GM23338 (cell line): ENCODE results near the gene EHD1. TPM values are rescaled to one million over a fixed set of nuclear protein-coding genes. Genes with fewer than 3 reads are reported as not detected.

Source experiments
- ATAC-seq: fragments of 200-7000 bp; cut with Tn5 transposase; 3 replicates; pipeline ENCODE4 v1.9.1; 2020
- DNase-seq: peaks from one replicate; pipeline ENCODE4 v3.0.0-alpha.2; 2015; ENCODE audit warnings: low spot score
- H2AFZ ChIP-seq: fragments of 200-600 bp; sonication (generic); 2 replicates; pipeline ENCODE4 v1.8.0; 2016; ENCODE audit warnings: antibody characterized with exemption, mild to moderate bottlenecking, moderate library complexity
- H3F3A ChIP-seq: fragments of 200-600 bp; sonication (generic); replicated peaks from 2 replicates; pipeline ENCODE4 v1.8.0; 2017; ENCODE audit warnings: antibody characterized with exemption, mixed run types, low read depth
- H3K27ac ChIP-seq: fragments of 200-600 bp; sonication (generic); 2 replicates; pipeline ENCODE4 v1.6.1; 2016; ENCODE audit warnings: low read depth
- H3K27me3 ChIP-seq: fragments of 200-600 bp; sonication (generic); 2 replicates; pipeline ENCODE4 v1.8.0; 2016; ENCODE audit warnings: mild to moderate bottlenecking, mixed run types, moderate library complexity; ENCODE audit not compliant: insufficient read depth
- H3K36me3 ChIP-seq: fragments of 200-600 bp; sonication (generic); 2 replicates; pipeline ENCODE4 v1.8.0; 2016; ENCODE audit warnings: mild to moderate bottlenecking; ENCODE audit not compliant: insufficient read depth
- H3K4me1 ChIP-seq: fragments of 200-600 bp; sonication (generic); 2 replicates; pipeline ENCODE4 v1.8.0; 2016; ENCODE audit warnings: mild to moderate bottlenecking, moderate library complexity; ENCODE audit not compliant: insufficient read depth
- H3K4me2 ChIP-seq: fragments of 200-600 bp; sonication (generic); 2 replicates; pipeline ENCODE4 v1.7.1; 2017; ENCODE audit warnings: mixed run types
- H3K4me3 ChIP-seq: fragments of 200-600 bp; sonication (generic); 2 replicates; pipeline ENCODE4 v1.6.1; 2016; ENCODE audit warnings: mixed run types
- H3K79me2 ChIP-seq: fragments of 200-600 bp; sonication (generic); replicated peaks from 2 replicates; pipeline ENCODE4 v1.8.0; 2017; ENCODE audit warnings: mild to moderate bottlenecking; ENCODE audit not compliant: insufficient read depth
- H3K9me2 ChIP-seq: fragments of 200-600 bp; sonication (generic); 2 replicates; pipeline ENCODE4 v1.8.0; 2017; ENCODE audit not compliant: insufficient read depth
- H4K20me1 ChIP-seq: fragments of 200-600 bp; sonication (generic); replicated peaks from 2 replicates; pipeline ENCODE4 v1.8.0; 2017; ENCODE audit warnings: mild to moderate bottlenecking; ENCODE audit not compliant: insufficient read depth
- H3K27ac Mint-ChIP-seq: 2 replicates; pipeline ENCODE4 v1.8.0; 2020; ENCODE audit warnings: inconsistent platforms, mild to moderate bottlenecking, moderate library complexity, mixed read lengths
- H3K27me3 Mint-ChIP-seq: 3 replicates; pipeline ENCODE4 v1.8.0; 2022; ENCODE audit warnings: low read depth, mild to moderate bottlenecking, moderate library complexity, mixed read lengths, inconsistent platforms; ENCODE audit not compliant: insufficient read depth, poor library complexity
- H3K36me3 Mint-ChIP-seq: 3 replicates; pipeline ENCODE4 v1.8.0; 2021; ENCODE audit warnings: low read depth, mild to moderate bottlenecking, inconsistent platforms, moderate library complexity, mixed read lengths
- H3K4me1 Mint-ChIP-seq: 3 replicates; pipeline ENCODE4 v1.8.0; 2020; ENCODE audit warnings: mild to moderate bottlenecking, inconsistent platforms, mixed read lengths
- H3K4me3 Mint-ChIP-seq: 3 replicates; pipeline ENCODE4 v1.8.0; 2021; ENCODE audit warnings: moderate library complexity, mild to moderate bottlenecking, inconsistent platforms, mixed read lengths
- H3K9me3 Mint-ChIP-seq: 3 replicates; pipeline ENCODE4 v1.8.0; 2020; ENCODE audit warnings: moderate library complexity, mild to moderate bottlenecking, inconsistent platforms, mixed read lengths
- CREB1 ChIP-seq: fragments of 250-450 bp; sonication (Bioruptor Pico); IDR thresholded peaks from 2 replicates; pipeline ENCODE4 v1.5.0; 2020; ENCODE audit warnings: low read depth, mild to moderate bottlenecking, moderate library complexity
- CTCF ChIP-seq, 2 experiments: fragments of 200-600 bp in 1 of 2; sonication (generic) in 1 of 2; conservative IDR thresholded peaks; 2 replicates each; pipeline versions ENCODE4 v1.5.1 to v1.6.1; 2016 to 2017; ENCODE audit warnings: antibody characterized with exemption in 2 of 2, low read depth in 2 of 2, mild to moderate bottlenecking in 2 of 2, moderate library complexity in 1 of 2
- EZH2 ChIP-seq: fragments of 200-600 bp; sonication (generic); IDR thresholded peaks from one replicate; pipeline ENCODE4 v1.8.0; 2017; ENCODE audit warnings: antibody characterized with exemption, mild to moderate bottlenecking, low read depth; ENCODE audit not compliant: unreplicated experiment
- EZH2phosphoT487 ChIP-seq: fragments of 200-600 bp; sonication (generic); IDR thresholded peaks from one replicate; pipeline ENCODE4 v1.8.1; 2018; ENCODE audit warnings: antibody characterized with exemption; ENCODE audit not compliant: unreplicated experiment
- JUNB ChIP-seq: IDR thresholded peaks from one replicate; pipeline ENCODE4 v1.6.1; 2016; ENCODE audit warnings: antibody characterized with exemption; ENCODE audit not compliant: unreplicated experiment
- NANOG ChIP-seq: IDR thresholded peaks from 2 replicates; pipeline ENCODE4 v1.6.1; 2016; ENCODE audit warnings: antibody characterized with exemption, borderline replicate concordance
- STAT1 ChIP-seq: IDR thresholded peaks from one replicate; pipeline ENCODE4 v1.6.1; 2016; ENCODE audit warnings: antibody characterized with exemption; ENCODE audit not compliant: unreplicated experiment
- ZNF114 ChIP-seq: fragments of 250-450 bp; sonication (Bioruptor Pico); IDR thresholded peaks from 2 replicates; pipeline ENCODE4 v1.5.0; 2020; ENCODE audit warnings: mild to moderate bottlenecking, moderate library complexity
- ZNF331 ChIP-seq: fragments of 250-450 bp; sonication (Bioruptor Pico); IDR thresholded peaks from 2 replicates; pipeline ENCODE4 v1.5.0; 2020; ENCODE audit warnings: low read depth, mild to moderate bottlenecking, moderate library complexity
- polyA plus RNA-seq: library from polyadenylated mRNA; unstranded; fragments of >200 nt; fragmentation: Nextera tagmentation; extraction: Ambion mirVana; gene quantifications from 2 replicates; pipeline ENCODE4 v1.2.1, GENCODE V29; 2016
- total RNA-seq: library from RNA; depleted of rRNA; stranded (reverse); fragments of >200 nt; shearing (Covaris generic); gene quantifications from 2 replicates; pipeline ENCODE4 v1.2.3, GENCODE V29; 2014
- TF ChIP-seq, protein P1 (sequence below): IDR thresholded peaks from 2 replicates; pipeline ENCODE4 v1.6.1; 2016; ENCODE audit warnings: antibody characterized with exemption
- TF ChIP-seq, protein P2 (sequence below): IDR thresholded peaks from one replicate; pipeline ENCODE4 v1.6.1; 2018; ENCODE audit warnings: antibody characterized with exemption; ENCODE audit not compliant: unreplicated experiment

EHD1 gene
- total and polyA plus RNA-seq, 2 experiments from 2014 or later: 16.7 to 69.7 TPM

GRCh38 chr11:64915376-64915887 lies 37.0 kb upstream of the EHD1 start (continued):
- TF ChIP-seq, protein P1, sequence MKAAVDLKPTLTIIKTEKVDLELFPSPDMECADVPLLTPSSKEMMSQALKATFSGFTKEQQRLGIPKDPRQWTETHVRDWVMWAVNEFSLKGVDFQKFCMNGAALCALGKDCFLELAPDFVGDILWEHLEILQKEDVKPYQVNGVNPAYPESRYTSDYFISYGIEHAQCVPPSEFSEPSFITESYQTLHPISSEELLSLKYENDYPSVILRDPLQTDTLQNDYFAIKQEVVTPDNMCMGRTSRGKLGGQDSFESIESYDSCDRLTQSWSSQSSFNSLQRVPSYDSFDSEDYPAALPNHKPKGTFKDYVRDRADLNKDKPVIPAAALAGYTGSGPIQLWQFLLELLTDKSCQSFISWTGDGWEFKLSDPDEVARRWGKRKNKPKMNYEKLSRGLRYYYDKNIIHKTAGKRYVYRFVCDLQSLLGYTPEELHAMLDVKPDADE: no peak

DNA sequence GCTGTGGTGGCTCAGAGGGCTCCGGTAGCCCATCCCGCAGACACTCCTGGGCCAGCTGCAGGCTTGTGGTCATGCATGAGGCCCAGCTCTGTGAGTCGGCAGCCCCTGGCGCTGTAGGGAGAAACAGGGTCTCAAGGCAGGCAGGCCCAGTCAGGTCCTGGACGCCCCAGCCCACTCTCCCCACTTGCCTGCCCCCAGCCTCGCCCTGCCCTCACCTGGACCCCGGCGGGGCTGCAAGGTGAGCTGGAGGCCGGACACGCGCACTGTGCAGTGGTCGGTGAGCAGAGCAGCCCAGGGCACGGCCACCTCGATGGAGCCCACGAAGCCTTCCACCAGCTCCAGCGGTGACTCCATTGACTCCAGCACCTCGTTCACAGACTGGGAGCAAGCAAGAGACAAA lies 35.7 kb upstream of the EHD1 start:
- Histone ChIP-seq H3K27ac (no peak overlapping the region), H3K4me3 (no peak overlapping the region), H3K9me2 (no peaks in the 10 kb centered on the region), H3K4me2 (no peak overlapping the region), H3F3A (no peaks in the 10 kb centered on the region), H3K79me2 (no peaks in the 10 kb centered on the region; the same call in 1 of the 2 replicates), H3K27me3 (no peaks in the 10 kb centered on the region), H4K20me1 (no peaks in the 10 kb centered on the region), H3K36me3 (no peaks in the 10 kb centered on the region), H2AFZ (no peak overlapping the region), H3K4me1 (peaks cover 8% of the 10 kb centered on the region)
- Mint-ChIP-seq H3K27me3 (peaks cover 7% of the 10 kb centered on the region), H3K36me3 (peaks cover 6% of the 10 kb centered on the region), H3K4me1 (peaks cover 17% of the 10 kb centered on the region), H3K27ac (no peak overlapping the region; the same call in 1 of the 2 replicates), H3K4me3 (no peak overlapping the region), H3K9me3 (no peaks in the 10 kb centered on the region)
- no peak for TF ChIP-seq EZH2phosphoT487
- no peak for TF ChIP-seq JUNB
- TF ChIP-seq, protein P2, sequence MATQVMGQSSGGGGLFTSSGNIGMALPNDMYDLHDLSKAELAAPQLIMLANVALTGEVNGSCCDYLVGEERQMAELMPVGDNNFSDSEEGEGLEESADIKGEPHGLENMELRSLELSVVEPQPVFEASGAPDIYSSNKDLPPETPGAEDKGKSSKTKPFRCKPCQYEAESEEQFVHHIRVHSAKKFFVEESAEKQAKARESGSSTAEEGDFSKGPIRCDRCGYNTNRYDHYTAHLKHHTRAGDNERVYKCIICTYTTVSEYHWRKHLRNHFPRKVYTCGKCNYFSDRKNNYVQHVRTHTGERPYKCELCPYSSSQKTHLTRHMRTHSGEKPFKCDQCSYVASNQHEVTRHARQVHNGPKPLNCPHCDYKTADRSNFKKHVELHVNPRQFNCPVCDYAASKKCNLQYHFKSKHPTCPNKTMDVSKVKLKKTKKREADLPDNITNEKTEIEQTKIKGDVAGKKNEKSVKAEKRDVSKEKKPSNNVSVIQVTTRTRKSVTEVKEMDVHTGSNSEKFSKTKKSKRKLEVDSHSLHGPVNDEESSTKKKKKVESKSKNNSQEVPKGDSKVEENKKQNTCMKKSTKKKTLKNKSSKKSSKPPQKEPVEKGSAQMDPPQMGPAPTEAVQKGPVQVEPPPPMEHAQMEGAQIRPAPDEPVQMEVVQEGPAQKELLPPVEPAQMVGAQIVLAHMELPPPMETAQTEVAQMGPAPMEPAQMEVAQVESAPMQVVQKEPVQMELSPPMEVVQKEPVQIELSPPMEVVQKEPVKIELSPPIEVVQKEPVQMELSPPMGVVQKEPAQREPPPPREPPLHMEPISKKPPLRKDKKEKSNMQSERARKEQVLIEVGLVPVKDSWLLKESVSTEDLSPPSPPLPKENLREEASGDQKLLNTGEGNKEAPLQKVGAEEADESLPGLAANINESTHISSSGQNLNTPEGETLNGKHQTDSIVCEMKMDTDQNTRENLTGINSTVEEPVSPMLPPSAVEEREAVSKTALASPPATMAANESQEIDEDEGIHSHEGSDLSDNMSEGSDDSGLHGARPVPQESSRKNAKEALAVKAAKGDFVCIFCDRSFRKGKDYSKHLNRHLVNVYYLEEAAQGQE: no peak
- no peak for TF ChIP-seq CREB1 (CRISPR knock-in tag)
- no peak for TF ChIP-seq ZNF331 (CRISPR knock-in tag)
- no peak for TF ChIP-seq EZH2
- no peak for TF ChIP-seq ZNF114 (CRISPR knock-in tag)
- TF ChIP-seq NANOG: no peak
- TF ChIP-seq CTCF (conservative IDR thresholded peaks at IDR 0.05; ENCODE audit: low read depth in 2 of 2): no peak
- TF ChIP-seq, protein P1: no peak
- TF ChIP-seq STAT1: no peak
- no peak for DNase-seq
- no peak for ATAC-seq
